ENCODE results near the gene ULBP1. TPM values are rescaled to one million over a fixed set of nuclear protein-coding genes. Genes with fewer than 3 reads are reported as not detected.
"Not testable (repeated sequence)": the region's sequence is repeated elsewhere in the genome, so short reads cannot be mapped to it uniquely, and the experiment has no call there.

Gene ULBP1
- total RNA-seq, 2 experiments from 2014 or later, result 2.1 to 2.3 TPM

DNA sequence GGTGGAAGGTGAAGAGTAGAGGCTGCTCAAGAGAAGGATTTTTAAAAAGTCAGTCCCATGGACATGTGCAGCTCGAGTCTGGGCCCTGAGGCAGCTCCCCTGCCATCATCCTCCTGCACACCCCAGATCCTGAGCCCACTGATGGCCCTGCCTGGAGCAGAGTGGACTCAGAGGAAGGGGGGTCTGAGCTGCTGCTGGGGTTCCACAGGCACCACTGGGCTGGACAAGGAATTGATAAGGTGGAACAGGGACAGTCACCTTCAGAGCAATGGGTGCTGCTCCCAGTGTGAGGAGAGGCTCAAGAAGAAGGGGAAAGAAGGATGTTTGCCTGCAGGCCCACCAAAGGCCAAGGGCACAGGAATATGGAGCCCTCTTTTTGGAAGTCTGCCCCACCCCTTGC, 15.7 kb upstream of the ULBP1 start:
- Mint-ChIP-seq H3K27ac (no peak overlapping the region), H3K36me3 (ENCODE audit: low read depth) (no peaks in the 10 kb centered on the region), H3K4me1 (no peaks in the 10 kb centered on the region), H3K27me3 (peaks cover 69% of the 10 kb centered on the region), H3K4me3 (no peak overlapping the region), H3K9me3 (no peaks in the 10 kb centered on the region)
- no peak for DNase-seq
- POLR2A ChIA-PET, result no interaction called here
- CTCF ChIA-PET, result no interaction called here

DNA sequence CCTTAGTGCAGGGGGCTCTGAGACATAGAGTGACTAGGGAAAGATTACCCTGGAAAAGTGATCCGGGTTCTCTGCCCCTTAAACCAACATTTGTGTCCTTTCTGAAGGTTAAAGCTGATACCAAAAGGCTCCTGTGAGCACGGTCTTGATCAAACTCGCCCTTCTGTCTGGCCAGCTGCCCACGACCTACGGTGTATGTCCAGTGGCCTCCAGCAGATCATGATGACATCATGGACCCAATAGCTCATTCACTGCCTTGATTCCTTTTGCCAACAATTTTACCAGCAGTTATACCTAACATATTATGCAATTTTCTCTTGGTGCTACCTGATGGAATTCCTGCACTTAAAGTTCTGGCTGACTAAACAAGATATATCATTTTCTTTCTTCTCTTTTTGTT, 15.1 kb upstream of the ULBP1 start:
- ChIA-PET CTCF (no interaction called here), POLR2A (no interaction called here)
- no peak for DNase-seq
- Mint-ChIP-seq H3K27me3 (peaks cover 70% of the 10 kb centered on the region), H3K36me3 (ENCODE audit: low read depth) (no peaks in the 10 kb centered on the region), H3K9me3 (no peaks in the 10 kb centered on the region), H3K4me3 (no peak overlapping the region), H3K4me1 (peaks cover 5% of the 10 kb centered on the region), H3K27ac (no peak overlapping the region)

DNA sequence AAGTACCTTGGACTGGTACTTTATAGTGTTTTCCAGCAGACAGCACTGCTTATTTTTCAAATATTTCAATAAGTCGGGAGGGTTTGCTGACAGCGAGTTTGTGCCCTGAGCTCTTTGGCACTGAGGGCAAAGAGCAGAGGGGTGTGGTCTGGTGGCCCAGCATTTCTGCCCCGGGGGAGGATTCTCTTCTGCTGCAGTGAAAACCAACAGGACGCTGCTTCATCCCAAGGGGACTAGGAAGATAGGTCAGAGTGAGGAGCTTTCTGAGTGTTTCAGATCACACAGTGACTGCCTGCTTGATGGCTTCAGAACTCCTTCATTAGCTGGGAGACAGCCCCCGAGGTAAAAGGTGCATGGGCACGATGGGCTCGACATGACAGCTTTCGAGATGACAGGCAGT, 13.3 kb upstream of the ULBP1 start:
- H3K9me3 Mint-ChIP-seq, result no peaks in the 10 kb centered on the region
- ChIA-PET CTCF (no interaction called here), POLR2A (no interaction called here)
- H3K27ac Mint-ChIP-seq, result no peak overlapping the region
- H3K4me3 Mint-ChIP-seq, result no peak overlapping the region
- no peaks in the 10 kb centered on the region for H3K36me3 Mint-ChIP-seq (ENCODE audit: low read depth)
- peaks cover 69% of the 10 kb centered on the region for H3K27me3 Mint-ChIP-seq
- H3K4me1 Mint-ChIP-seq, result peaks cover 11% of the 10 kb centered on the region
- no peak for DNase-seq

DNA sequence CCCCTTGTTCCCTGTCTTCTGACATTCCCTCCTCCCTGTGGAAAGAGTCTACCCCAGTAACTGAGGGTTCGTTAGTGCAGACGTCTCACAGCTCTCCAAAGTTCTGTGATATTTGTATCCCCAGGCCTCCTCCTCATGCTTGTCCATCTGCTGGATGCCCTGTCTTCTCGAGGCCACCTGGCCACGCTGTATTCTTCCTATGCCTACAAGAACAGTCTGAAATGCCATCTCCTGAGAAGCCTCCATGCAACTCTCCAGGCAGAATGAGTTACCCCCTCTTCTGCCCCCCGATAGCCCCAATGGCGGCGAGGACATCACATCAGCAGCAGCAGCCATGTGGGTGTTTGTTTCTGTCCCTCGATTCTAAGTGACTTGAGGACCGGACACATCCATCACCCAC, 12.6 kb upstream of the ULBP1 start:
- POLR2A ChIA-PET, result no interaction called here
- Mint-ChIP-seq H3K36me3 (ENCODE audit: low read depth) (no peaks in the 10 kb centered on the region), H3K9me3 (no peaks in the 10 kb centered on the region), H3K4me1 (peaks cover 11% of the 10 kb centered on the region), H3K27ac (no peak overlapping the region), H3K4me3 (no peak overlapping the region), H3K27me3 (peaks cover 76% of the 10 kb centered on the region)
- CTCF ChIA-PET, result interaction anchor here (1.7 kb wide), 1 partner anchor 66 kb away, joined by 7 read pairs; no protein-coding TSS in a partner anchor
- no peak for DNase-seq

DNA sequence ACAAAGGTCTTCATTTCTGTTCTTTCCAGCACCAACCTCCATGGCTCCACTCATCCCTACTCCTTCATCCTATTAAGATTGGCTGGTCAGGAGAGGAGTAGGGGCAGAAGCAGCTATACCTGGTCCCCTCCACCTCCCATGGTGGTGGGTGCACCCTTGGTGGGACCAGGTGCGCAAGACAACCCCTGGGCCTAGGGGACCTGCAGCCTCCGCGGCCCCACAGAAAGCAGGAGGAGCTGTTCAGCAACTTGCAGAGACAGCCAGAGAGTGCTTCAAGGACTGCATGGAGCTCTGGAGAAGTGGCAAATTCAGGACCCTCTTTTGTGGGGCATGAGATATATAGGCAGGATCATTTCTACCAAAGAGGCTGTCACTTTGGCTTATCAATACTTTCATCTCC, 12.1 kb upstream of the ULBP1 start:
- Mint-ChIP-seq H3K4me3 (no peak overlapping the region), H3K27ac (no peak overlapping the region), H3K4me1 (peaks cover 11% of the 10 kb centered on the region), H3K27me3 (peaks cover 75% of the 10 kb centered on the region), H3K36me3 (ENCODE audit: low read depth) (no peaks in the 10 kb centered on the region), H3K9me3 (no peaks in the 10 kb centered on the region)
- CTCF ChIA-PET, result interaction anchor here (1.3 to 1.7 kb wide), 2 partner anchors 10 to 65 kb away, joined by 4 to 7 read pairs; no protein-coding TSS in a partner anchor
- no peak for DNase-seq
- POLR2A ChIA-PET, result no interaction called here

DNA sequence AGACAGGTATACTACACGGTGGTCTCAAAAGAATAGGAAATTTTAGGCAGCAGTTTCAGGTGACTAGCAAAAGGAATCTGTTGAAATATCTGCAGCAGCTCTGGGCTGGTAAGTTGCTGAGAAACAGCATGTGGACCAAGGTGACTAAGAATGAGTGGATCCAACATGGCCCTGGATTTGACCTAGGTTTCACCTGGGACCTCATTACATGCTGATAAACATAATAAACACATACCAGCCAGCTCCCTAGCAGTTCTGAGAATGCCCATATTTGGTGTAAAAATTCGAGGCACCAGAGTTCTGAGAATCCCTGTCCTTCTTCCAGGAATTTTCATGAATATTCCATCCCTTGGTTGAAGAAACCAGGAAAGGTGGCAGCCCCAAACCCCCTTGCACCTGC, 10.4 kb upstream of the ULBP1 start:
- DNase-seq; CTCF ChIA-PET; H3K9me3 Mint-ChIP-seq; H3K36me3 Mint-ChIP-seq (ENCODE audit: low read depth); H3K4me3 Mint-ChIP-seq; H3K27ac Mint-ChIP-seq: not testable (repeated sequence)
- POLR2A ChIA-PET, result interaction anchor here (1.0 kb wide), 1 partner anchor 37 kb away, joined by 3 read pairs; no protein-coding TSS in a partner anchor
- peaks cover 11% of the 10 kb centered on the region for H3K4me1 Mint-ChIP-seq
- H3K27me3 Mint-ChIP-seq, result peaks cover 76% of the 10 kb centered on the region

DNA sequence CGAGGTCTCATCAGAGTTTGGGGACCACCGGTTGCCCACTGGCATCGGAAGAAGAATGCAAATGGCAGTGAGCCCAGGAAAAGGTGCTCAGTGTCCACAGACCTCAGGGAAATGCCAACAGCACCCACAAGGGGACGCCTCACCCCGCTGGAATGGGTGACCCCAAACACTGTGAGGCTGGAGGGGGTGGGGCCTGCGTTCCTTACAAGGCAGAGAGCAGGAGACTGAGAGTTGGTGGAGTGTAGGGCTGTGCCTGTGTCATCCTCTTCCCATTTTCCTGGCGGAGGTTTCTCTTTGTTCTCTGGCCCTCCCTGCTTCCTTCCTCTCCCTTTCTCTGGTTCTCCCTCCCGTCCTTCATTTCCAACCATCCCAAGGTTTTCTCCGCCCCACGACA, 9.8 kb upstream of the ULBP1 start:
- CTCF ChIA-PET; H3K4me3 Mint-ChIP-seq; H3K27ac Mint-ChIP-seq; H3K36me3 Mint-ChIP-seq (ENCODE audit: low read depth); H3K9me3 Mint-ChIP-seq; DNase-seq: not testable (repeated sequence)
- POLR2A ChIA-PET, result interaction anchor here (1.0 kb wide), 1 partner anchor 36 kb away, joined by 3 read pairs; no protein-coding TSS in a partner anchor
- Mint-ChIP-seq H3K4me1 (peaks cover 11% of the 10 kb centered on the region), H3K27me3 (peaks cover 74% of the 10 kb centered on the region)

DNA sequence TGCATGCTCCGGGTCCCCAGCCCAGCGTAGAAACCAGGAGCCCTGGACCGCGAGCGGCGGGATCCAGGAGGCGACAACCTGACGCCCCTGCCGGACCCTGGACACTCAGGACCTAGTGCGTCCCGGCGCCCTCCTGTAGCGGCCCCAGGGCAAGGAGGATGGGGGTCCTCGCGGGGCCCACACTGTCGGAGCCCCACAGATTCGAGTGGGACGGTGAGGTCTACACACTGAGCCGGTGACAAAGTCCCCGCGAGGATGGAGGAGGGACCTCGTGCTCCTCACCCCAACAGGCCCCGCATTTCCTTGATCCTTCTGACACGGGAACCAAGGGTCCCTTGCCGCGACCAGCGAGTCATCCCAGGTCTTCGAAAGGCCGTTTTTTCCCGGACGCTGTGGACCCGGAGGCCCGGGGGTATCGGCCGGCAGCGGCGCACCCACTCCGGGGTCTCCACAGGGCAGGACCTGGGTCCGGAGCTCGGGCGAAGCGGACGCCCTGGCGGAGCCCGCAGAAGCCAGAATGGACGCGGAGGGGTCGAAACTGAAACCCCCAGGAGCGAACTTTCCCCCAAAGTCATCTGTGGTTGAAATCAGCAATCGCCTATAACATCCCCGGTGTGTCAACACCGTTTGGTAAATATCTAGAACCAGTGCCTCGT, 9.3 kb upstream of the ULBP1 start:
- H3K27ac Mint-ChIP-seq; H3K4me3 Mint-ChIP-seq; H3K36me3 Mint-ChIP-seq (ENCODE audit: low read depth); CTCF ChIA-PET; H3K9me3 Mint-ChIP-seq; POLR2A ChIA-PET; DNase-seq: not testable (repeated sequence)
- peaks cover 11% of the 10 kb centered on the region for H3K4me1 Mint-ChIP-seq
- H3K27me3 Mint-ChIP-seq, result peaks cover 78% of the 10 kb centered on the region

DNA sequence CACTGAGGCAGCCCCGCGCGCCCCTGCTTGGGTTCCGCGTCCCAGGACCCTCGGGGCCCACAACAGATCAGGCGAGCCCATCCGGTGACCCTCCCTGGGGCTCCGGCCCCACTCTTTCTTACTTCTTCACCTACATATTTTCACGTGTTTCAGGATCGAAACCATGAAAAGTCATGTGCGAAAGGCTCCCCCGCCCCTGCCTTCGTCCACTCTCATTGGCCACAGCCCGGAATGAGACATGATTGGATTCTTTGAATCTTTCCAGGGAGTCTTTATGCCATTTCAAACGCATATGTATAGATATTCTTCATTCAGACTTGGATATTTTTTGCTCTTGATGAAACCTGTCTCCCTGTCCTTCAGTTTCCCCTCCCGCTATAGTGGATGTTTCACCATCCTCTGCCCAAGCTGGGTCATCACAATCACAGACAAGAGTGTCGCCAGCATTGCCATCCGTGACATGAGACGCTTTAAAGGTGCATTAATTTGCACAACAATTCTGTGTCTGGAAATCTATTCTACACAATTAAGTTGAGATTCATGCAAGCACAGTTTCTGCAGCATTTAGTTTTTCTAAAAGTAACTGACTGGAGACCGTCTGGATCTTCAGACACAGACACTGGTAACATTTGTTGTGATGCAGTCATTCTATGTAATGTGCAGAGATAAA, 8.6 kb upstream of the ULBP1 start:
- peaks cover 11% of the 10 kb centered on the region for H3K4me1 Mint-ChIP-seq
- H3K27ac Mint-ChIP-seq; H3K9me3 Mint-ChIP-seq; H3K36me3 Mint-ChIP-seq (ENCODE audit: low read depth); POLR2A ChIA-PET; CTCF ChIA-PET; H3K4me3 Mint-ChIP-seq; DNase-seq: not testable (repeated sequence)
- H3K27me3 Mint-ChIP-seq, result peaks cover 77% of the 10 kb centered on the region

DNA sequence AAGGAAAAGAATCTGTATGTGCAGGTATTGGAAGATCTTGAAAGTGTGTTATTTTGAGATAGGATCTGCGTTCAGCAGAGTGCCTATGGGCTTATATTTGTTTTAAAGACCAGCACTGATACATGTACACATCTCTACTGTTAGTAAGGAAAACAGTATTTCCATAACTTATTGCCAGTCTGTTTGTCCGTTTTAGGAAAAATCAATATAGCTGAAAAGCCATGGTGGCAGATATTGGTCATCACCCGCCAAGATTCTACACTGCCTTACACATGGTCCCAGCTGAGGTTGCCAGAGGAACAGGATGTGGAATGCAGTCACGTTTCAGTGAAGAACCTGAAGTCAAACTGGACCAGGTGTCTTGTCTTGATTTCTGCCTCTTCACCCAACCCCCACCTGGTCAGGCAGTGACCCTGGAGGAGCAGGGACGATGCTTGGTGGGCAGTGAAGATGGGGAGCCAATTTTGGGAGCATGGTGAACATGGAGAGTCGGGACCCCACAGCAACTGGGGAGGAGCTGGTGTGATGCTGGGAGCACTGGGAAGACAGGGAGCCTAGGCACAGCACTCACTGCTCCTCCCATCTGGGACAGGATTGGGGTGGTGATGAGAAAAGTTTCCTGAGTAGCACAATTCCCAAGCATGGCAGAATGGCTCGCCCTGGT, 8.0 kb upstream of the ULBP1 start:
- H3K27me3 Mint-ChIP-seq, result peaks cover 73% of the 10 kb centered on the region
- H3K9me3 Mint-ChIP-seq; H3K4me3 Mint-ChIP-seq; POLR2A ChIA-PET; H3K27ac Mint-ChIP-seq; H3K36me3 Mint-ChIP-seq (ENCODE audit: low read depth); DNase-seq: not testable (repeated sequence)
- H3K4me1 Mint-ChIP-seq, result peaks cover 11% of the 10 kb centered on the region
- CTCF ChIA-PET, result interaction anchor here (1.1 kb wide), 1 partner anchor 36 kb away, joined by 3 read pairs; no protein-coding TSS in a partner anchor

DNA sequence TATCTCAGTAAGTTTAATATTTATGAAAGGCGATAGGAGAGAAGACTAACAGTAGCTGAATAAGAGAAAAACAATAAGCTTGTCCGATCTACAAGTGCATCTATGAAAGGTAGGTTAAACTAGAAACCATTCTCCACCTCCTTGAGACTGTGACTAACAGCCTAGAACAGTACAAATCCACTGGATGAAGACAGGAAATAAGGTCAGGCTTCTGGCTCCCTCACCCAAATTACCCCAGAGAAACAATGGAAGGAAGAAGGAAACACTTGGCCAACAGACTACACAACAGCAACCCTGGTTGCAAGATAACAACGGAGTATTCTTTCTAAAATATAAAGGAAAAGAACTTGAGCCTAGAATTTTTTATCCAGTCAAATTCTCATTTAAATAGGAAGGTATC, 5.6 kb upstream of the ULBP1 start:
- H3K4me3 Mint-ChIP-seq; H3K27ac Mint-ChIP-seq; H3K36me3 Mint-ChIP-seq (ENCODE audit: low read depth); DNase-seq; CTCF ChIA-PET; H3K9me3 Mint-ChIP-seq; POLR2A ChIA-PET: not testable (repeated sequence)
- H3K4me1 Mint-ChIP-seq, result peaks cover 17% of the 10 kb centered on the region
- peaks cover 62% of the 10 kb centered on the region for H3K27me3 Mint-ChIP-seq

DNA sequence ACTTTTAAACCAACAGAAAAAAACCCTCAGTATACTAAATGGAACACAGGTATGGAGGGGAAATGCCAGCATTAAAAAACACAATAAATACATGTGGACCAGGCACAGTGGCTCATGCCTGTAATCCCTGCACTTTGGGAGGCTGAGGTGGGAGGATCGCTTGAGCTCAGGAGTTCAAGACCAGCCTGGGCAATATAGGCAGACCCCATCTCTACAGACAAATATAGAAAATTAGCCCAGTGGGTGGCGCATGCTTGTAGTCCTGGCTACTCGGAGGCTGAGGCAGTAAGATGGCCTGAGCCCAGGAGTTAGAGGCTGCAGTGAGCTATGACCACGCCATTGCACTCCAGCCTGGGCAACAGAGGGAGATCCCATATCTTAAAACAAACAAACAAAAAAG, 3.9 kb upstream of the ULBP1 start:
- POLR2A ChIA-PET; H3K4me3 Mint-ChIP-seq; H3K27ac Mint-ChIP-seq; H3K9me3 Mint-ChIP-seq; H3K36me3 Mint-ChIP-seq (ENCODE audit: low read depth); DNase-seq: not testable (repeated sequence)
- H3K27me3 Mint-ChIP-seq, result peaks cover 70% of the 10 kb centered on the region
- H3K4me1 Mint-ChIP-seq, result peaks cover 23% of the 10 kb centered on the region
- CTCF ChIA-PET, result interaction anchor here (1.3 to 1.7 kb wide), 2 partner anchors 47 to 57 kb away, joined by 5 read pairs; no protein-coding TSS in a partner anchor

DNA sequence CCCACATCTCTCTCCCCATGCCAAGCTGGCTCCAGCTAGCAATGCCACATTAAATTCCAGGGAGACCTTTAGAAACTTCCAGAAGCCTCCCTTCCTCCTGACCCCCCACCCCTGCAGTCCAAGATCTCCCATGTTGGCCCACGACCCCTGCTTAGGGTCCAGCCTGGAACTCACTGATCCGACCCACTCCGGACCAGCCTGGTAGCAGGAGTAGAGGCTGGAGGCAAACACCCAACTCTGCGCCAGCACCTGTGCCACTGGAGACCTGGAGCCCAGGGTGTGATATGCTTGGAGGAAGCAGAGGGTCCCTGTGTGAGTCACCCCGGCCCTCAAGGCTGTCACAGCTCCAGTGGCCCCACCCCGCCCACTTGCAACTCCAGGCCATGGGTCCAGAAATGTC, 3.3 kb upstream of the ULBP1 start:
- H3K36me3 Mint-ChIP-seq (ENCODE audit: low read depth), result peaks cover 7% of the 10 kb centered on the region
- no peak overlapping the region for H3K4me3 Mint-ChIP-seq
- DNase-seq, result no peak
- peaks cover 23% of the 10 kb centered on the region for H3K4me1 Mint-ChIP-seq
- peaks cover 71% of the 10 kb centered on the region for H3K27me3 Mint-ChIP-seq
- ChIA-PET POLR2A (no interaction called here), CTCF (interaction anchor here (1.3 to 1.7 kb wide), 2 partner anchors 46 to 57 kb away, joined by 5 read pairs; no protein-coding TSS in a partner anchor)
- H3K27ac Mint-ChIP-seq, result no peak overlapping the region
- H3K9me3 Mint-ChIP-seq, result no peaks in the 10 kb centered on the region
